DMS53 treated with DMSO at 0.1 percent for 48 hours (cell line): ENCODE data around the gene NEURL2.

ENCODE experiments used
- DNase-seq: peaks from one replicate; lab custom pipeline; 2025; ENCODE audit not compliant: unreplicated experiment; lab: John Stamatoyannopoulos, UW

NEURL2 gene

DNA sequence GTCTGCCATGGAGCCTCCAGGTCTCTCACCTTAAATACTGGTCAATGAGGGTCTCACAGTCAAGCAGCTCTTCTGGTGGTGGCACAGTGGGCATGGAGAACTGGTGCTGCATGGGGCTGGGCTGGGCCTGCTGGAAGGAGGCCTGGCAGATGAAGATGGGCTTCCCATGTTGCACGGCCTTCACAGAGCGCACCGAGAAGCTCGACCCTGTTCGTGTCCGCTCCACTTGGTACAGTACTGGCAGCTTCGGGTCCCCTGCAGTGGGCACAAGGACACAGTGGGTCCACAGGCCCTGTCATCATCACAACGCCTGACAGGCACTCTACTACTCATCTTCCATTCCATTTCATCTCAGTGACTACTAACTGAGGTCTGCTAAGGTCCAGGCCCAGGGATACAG lies 42.6 kb downstream of the NEURL2 start:
- no peak for DNase-seq

DNA sequence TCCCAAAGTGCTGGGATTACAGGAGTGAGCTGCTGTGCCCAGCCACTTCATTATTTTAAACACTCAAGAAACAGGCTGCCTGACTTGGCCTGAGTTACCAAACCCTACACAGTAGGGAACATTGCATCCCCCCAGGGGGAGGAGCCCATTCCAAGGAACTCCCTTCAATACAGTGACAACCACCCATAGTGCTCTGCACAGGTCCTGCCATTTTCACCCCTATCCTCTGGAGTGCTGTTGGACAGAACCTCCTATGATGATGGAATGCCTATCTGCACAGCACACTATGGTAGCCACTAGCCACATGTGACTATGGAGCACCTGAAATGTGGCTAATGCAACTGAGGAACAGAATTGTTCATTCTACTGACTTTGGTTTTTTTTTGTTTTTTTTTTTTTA lies 45.6 kb downstream of the NEURL2 start:
- DNase-seq, result no peak

DNA sequence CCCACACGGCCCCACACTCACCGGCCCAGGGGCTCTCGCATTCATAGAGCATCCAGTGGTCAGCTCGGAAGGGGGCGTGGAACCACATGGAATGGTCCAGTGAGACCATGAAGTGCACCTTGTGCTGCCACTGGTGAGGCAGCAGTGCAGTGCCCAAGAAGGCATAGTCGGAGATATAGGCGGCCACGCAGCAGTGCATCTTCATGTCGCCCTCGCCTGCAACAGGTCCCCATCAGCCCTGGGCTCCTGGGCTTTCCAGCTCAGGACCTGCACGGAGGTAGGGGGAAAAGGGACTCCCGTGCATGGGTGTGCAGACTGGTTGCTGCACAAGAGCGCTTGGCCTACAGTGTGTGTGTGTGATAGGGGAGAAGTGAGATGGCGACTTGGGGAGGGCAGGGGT lies 47.5 kb downstream of the NEURL2 start:
- DNase-seq, result no peak

DNA sequence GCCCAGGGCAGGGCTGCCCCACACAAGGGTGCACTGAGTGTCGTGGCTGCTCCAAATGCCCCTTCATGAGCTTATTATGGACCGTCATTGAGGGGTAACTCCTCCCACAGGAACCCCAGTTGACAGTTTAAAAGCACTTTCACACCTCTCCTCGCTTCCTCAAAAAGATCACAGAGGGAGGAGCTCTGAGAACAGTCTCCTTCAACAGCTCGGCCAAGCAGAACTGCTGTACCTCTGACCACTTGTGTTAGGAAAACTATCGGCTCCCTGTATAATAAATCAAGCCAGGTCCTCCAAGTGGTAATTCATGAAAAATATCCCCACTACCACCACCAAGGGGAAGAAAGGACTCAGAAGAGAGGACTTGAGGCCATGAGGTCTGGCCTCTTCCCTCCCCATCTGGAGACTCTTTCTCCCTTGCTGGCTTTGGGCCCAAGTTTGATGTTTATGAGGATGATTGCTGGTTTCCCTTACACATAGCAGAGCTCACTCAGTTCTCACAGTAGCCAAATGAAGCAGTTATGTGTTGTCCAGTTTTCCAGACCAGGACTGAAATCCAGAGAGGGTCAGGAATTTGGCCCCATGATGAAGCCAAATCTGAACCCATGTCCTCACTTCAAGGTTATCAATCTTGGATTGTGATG lies 48.7 kb downstream of the NEURL2 start:
- DNase-seq, result no peak

DNA sequence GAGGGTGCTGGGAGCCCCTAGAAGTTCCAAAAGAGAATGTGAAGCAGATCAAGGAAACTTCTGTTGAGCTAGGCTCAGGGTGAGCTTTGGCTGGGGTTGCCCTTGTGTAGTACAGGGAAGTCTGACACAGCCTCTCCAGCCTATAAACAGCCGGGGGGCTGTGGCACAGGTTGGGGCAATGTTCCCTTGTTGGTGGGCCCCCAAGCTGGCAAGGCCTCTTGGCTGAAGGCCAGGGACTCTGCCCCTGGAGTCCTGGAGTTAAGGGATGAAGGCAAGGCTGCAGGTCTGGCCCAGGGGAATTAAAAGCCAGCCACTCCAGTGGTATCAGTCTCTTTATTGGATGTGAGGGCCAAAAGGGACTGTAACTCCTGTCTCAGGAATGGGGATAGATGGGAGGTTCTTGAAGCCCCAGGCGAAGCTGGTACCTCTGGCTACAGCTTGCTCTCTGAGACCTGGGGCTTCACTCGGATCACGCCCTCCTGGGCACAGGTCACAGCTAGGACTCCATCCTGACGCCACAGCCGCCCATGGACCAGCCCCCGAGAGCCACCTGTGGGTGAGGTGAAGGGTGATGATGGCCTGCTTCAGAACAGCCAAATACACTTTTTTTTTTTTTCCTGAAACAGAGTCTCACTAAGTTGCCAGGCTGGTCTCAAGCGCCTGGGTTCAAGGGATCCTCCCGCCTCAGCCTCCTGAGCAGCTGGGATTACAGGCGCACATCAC lies 49.4 kb downstream of the NEURL2 start:
- no peak for DNase-seq

DNA sequence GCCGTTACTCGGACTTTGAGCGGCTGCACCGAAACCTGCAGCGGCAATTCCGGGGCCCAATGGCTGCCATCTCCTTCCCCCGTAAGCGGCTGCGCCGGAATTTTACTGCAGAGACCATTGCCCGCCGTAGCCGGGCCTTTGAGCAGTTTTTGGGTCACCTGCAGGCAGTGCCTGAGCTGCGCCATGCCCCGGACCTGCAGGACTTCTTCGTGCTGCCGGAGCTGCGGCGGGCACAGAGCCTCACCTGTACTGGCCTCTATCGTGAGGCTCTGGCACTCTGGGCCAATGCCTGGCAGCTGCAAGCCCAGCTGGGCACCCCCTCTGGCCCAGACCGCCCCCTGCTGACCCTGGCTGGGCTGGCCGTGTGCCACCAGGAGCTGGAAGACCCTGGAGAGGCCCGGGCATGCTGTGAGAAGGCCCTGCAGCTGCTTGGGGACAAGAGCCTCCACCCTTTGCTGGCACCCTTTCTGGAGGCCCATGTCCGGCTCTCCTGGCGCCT lies 50.3 kb downstream of the NEURL2 start:
- no peak for DNase-seq
